ENCODE results near the gene PSD4.

The PSD4 gene

DNA sequence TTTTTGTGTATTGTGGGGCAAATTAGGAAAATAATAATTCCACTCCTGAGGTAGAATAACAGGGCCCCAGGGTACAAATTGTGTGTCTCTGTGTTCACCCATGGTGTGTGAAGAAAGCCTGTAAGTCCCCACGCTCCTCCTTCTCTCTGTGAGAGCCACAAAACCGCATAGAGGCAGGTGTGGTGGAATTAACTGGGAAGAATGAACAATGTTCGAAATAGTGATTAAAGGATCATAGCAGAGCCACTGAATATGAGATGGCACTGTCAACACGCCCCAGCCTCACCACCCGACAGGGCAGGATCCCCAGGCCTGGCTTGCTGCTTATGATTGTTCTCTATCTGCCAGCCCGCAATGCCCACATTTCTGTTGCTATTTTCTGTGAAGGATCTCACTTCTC is 32.3 kb upstream of the PSD4 start:
- TF ChIP-seq ZNF70 (CRISPR knock-in tag; IDR thresholded peaks at IDR 0.05) (no peak), TOX (CRISPR knock-in tag; IDR thresholded peaks at IDR 0.05; ENCODE audit: borderline replicate concordance) (no peak), ARNTL (CRISPR knock-in tag; IDR thresholded peaks at IDR 0.05; ENCODE audit: borderline replicate concordance, low read depth) (no peak), ZC3H10 (CRISPR knock-in tag; IDR thresholded peaks at IDR 0.05) (no peak), RARB (CRISPR knock-in tag; IDR thresholded peaks at IDR 0.05) (no peak), CSDC2 (CRISPR knock-in tag; IDR thresholded peaks at IDR 0.05) (no peak), ZNF565 (CRISPR knock-in tag; conservative IDR thresholded peaks at IDR 0.05; ENCODE audit: low read depth) (no peak), ZNF8 (CRISPR knock-in tag; IDR thresholded peaks at IDR 0.05) (no peak), ESRRG (CRISPR knock-in tag; IDR thresholded peaks at IDR 0.05) (no peak), POU6F1 (CRISPR knock-in tag; IDR thresholded peaks at IDR 0.05; ENCODE audit: borderline replicate concordance, low read depth) (no peak), CSRNP3 (CRISPR knock-in tag; IDR thresholded peaks at IDR 0.05) (no peak), OSR1 (CRISPR knock-in tag; IDR thresholded peaks at IDR 0.05) (no peak), PATZ1 (CRISPR knock-in tag; IDR thresholded peaks at IDR 0.05; ENCODE audit: borderline replicate concordance) (no peak), SNAI2 (CRISPR knock-in tag; IDR thresholded peaks at IDR 0.05) (no peak), TSHZ2 (CRISPR knock-in tag; IDR thresholded peaks at IDR 0.05) (no peak), BACH2 (CRISPR knock-in tag; IDR thresholded peaks at IDR 0.05; ENCODE audit: borderline replicate concordance) (no peak), GLIS3 (CRISPR knock-in tag; IDR thresholded peaks at IDR 0.05) (no peak), PPARA (CRISPR knock-in tag; IDR thresholded peaks at IDR 0.05; ENCODE audit: borderline replicate concordance) (no peak)
- TF ChIP-seq, protein P1, sequence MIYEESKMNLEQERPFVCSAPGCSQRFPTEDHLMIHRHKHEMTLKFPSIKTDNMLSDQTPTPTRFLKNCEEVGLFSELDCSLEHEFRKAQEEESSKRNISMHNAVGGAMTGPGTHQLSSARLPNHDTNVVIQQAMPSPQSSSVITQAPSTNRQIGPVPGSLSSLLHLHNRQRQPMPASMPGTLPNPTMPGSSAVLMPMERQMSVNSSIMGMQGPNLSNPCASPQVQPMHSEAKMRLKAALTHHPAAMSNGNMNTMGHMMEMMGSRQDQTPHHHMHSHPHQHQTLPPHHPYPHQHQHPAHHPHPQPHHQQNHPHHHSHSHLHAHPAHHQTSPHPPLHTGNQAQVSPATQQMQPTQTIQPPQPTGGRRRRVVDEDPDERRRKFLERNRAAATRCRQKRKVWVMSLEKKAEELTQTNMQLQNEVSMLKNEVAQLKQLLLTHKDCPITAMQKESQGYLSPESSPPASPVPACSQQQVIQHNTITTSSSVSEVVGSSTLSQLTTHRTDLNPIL (CRISPR knock-in tag; IDR thresholded peaks at IDR 0.05; ENCODE audit: low read depth): no peak
- no peak for ATAC-seq

DNA sequence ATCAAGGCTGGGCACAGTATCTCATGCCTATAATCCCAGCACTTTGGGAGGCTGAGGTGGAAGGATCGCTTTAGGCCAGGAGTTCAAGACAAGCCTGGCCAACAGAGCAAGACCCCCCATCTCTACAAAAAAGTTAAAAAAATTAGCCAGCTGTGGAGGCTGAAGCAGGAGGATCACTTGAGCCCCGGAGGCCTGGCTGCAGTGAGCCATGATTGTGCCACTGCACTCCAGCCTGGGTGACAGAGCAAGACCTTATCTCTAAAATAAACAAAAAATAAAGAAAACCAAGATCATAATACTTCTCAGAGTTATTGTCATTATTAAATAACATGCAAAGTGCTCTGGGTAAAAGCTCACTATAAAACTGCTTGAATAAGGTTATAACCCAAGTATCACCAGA is 31.5 kb upstream of the PSD4 start:
- no peak for ATAC-seq
- TF ChIP-seq POU6F1 (CRISPR knock-in tag; IDR thresholded peaks at IDR 0.05; ENCODE audit: borderline replicate concordance, low read depth) (no peak), ZNF8 (CRISPR knock-in tag; IDR thresholded peaks at IDR 0.05) (no peak), CSRNP3 (CRISPR knock-in tag; IDR thresholded peaks at IDR 0.05) (no peak), ISL1 (CRISPR knock-in tag; IDR thresholded peaks at IDR 0.05) (no peak), PATZ1 (CRISPR knock-in tag; IDR thresholded peaks at IDR 0.05; ENCODE audit: borderline replicate concordance) (no peak), SNAI2 (CRISPR knock-in tag; IDR thresholded peaks at IDR 0.05) (no peak), ZFP3 (CRISPR knock-in tag; IDR thresholded peaks at IDR 0.05) (no peak), TOX (CRISPR knock-in tag; IDR thresholded peaks at IDR 0.05; ENCODE audit: borderline replicate concordance) (no peak), BACH2 (CRISPR knock-in tag; IDR thresholded peaks at IDR 0.05; ENCODE audit: borderline replicate concordance) (no peak), GLIS3 (CRISPR knock-in tag; IDR thresholded peaks at IDR 0.05) (no peak), ZC3H10 (CRISPR knock-in tag; IDR thresholded peaks at IDR 0.05) (no peak)
- TF ChIP-seq, protein P1 (CRISPR knock-in tag; IDR thresholded peaks at IDR 0.05; ENCODE audit: low read depth): no peak

All from SK-N-SH treated with all-trans-retinoic acid at 6 μM for 48 hours (cell line).